NK-92 treated with Interleukin-12 subunit alpha and Interleukin-12 subunit beta, amount 100 ng/mL, for 24 hours (cell line): ENCODE data around the gene B4GALT1.

Experiments used
- DNase-seq: peaks from one replicate; lab custom pipeline; 2025; lab: John Stamatoyannopoulos, UW

The B4GALT1 gene

GRCh38 chr9:33167084-33167971, at the start of gene B4GALT1:
B4GALT1 (minus strand) TSS chr9:33167336; CDS start chr9:33167169, 167 bp downstream.
- peak; percentile 97 for DNase-seq

DNA sequence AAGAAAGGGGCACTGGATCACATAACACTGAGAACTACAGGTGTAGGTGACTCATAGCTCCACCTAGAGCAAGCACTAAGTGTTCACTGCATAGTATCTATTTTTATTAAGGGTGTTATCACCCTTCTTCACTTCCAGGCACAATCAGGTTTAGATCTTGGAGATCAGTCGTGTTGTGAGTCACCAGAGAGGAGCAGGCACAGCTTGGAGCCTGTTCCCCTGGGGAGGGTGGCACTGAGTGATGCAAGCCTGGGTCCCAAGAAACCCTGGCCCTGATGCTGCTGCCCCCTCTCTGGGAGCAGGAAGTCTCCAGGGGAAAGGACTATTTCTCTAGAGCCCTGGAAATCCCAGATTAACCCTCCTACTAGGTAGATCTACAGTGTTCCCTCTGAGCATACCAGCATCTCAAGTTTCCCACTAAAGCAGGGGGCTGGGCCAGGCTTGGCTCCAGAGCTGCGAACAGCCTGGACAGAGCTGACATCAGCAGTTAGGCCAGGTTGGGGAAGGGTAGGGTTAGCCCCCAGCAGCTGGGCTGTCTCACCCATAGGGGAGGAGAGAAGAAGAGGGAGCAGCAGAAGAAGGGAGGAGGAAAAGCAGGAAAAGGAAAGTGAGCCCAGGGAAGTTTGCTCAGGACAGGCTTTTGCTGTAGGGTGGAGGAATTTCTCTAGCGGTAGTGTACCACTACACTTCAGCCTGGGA, 44.7 kb upstream of the B4GALT1 start:
- DNase-seq = no peak

DNA sequence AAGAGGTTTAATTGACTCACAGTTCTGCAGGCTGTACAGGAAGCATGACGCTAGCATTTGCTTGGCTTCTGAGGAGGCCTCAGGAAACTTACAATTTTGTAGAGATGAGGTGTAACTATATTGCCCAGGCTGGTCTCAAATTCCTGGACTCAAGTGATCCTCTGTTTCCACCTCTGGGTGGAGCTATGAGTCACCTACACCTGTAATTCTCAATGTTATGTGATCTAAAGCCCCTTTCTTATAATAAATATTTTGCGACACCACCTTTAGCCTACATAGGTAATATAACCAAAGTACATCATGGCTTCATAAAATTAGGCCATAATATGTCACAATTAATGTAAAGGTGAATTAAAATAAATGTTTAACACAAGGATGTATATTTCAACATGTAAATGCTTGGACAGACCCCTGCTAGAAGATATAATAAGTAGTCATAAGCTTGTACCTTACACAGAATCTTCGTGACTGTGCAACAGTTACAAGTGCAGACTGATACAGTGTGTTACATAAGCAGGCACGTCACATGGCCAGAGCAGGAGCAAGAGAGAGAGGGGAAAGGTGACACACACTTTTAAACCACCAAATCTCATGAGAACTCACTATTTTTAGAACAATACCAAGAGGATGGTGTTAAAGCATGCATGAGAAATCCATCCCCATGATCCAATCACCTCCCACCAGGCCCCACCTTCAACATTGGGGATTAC, 43.0 kb upstream of the B4GALT1 start:
- no peak for DNase-seq

DNA sequence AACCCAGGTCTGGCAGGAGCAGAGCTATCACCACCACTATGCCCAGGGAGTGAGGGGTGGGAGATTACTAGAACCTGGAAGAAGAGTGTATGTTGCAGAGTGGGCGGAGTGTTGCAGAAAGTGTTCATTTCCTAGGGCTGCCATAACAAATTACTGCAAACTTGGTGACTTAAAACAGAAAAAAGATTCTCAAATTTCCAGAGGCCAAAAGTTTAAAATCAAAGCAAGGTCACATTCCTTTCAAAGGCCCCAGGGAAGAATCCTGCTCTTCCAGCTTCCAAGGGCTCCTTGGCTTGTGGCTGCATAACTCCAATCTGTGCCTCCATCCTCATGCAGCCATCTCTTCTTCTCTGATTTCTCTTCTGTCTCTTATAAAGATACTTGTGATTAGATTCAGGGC, 42.3 kb upstream of the B4GALT1 start:
- DNase-seq = no peak

GRCh38 chr9:33202552-33203201, 35.5 kb upstream of the B4GALT1 start:
- no peak for DNase-seq

- no peak for DNase-seq
Observed at GRCh38 chr9:33202018-33202417, 34.9 kb upstream of the B4GALT1 start.

DNA sequence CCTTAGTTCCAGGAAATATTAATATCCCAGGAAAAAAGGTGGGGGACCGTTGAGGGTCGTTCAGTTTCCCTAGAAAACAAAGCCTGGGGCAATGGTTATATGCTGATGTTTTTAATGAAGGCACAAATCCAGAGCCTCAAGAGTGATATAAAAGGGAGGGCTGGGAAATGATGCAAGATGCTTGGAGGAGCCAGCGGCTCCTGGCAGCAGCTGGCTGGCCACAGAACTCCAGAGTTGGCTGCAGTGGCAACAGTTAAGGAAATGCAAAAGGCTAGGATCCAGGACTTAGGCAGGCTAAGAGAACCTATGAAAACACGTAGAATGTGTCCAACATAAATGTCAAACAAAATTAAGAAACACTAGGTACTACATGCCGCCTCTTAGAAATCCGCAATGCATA, 31.0 kb upstream of the B4GALT1 start:
- no peak for DNase-seq

GRCh38 chr9:33197279-33198152, 30.4 kb upstream of the B4GALT1 start:
- DNase-seq = no peak

DNA sequence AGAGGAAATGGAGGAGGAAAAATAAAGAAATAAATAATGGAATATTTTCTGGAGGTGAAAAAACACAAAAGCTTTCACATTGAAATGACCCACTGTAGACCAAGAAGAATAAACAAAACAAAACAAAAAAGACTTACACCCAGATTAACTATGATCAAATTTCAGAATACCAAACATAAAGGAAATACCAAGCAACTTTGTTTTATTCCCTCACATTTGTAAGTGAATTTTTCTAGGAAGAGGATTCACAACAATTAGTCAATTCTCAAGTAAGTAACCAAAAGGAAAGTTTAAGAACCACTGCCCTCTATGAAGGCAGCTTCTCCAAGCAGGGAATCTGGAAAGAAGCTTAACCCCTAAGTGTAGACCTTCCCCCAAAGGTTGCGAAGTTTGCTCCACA, 29.6 kb upstream of the B4GALT1 start:
- DNase-seq = no peak

DNA sequence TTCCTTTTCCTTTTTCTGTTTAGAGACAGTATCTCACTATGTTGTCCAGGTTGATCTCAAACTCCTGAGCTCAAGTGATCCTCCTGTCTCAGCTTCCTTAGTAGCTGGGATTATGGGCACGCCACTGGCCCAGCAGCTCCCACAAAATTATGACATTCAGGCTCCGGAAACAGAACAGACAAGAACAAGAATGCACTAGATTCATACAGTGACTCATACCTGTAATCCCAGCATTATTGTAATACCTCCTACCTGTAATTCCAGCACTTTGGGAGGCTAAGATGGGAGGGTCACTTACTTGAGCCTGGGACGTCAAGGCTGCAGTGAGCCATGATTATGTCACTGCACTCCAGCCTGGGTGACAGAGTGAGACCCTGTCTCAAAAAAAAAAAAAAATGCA, 26.7 kb upstream of the B4GALT1 start:
- DNase-seq = no peak

- DNase-seq = no peak
Observed at GRCh38 chr9:33192493-33193255, 25.5 kb upstream of the B4GALT1 start.

DNA sequence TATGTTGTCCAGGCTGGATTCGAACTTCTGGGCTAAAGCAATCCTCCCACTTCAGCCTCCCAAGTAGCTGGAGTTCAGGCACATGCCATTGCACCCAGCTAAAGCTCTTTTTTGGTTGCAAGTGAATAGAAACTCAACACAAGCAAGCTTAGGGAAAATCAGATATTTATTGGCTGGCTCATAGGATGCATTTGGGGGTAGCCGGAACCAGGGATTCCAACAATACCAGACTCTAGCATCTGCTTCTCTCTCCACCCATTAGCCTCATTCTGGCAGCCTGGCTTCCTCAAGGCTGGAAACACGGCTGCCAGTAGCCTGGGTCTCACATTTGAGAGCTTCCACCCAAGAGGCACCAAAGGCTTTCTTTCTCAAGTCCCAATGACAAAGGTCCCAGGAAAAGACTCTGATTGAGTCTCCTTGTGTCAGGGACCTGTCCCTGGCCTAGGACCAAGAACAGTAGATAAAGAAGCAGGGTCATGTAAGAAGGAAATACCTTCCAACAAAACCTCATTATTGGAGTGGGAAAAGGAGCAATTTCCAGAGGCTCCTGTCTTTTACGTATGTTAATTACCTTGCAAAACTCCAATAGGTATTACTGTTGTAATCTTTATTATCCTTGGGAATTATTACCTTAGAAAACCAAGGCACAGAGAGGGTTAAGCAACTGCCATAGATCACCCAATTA, 23.0 kb upstream of the B4GALT1 start:
- DNase-seq = no peak

GRCh38 chr9:33189331-33189791, 22.2 kb upstream of the B4GALT1 start:
- DNase-seq = no peak

DNA sequence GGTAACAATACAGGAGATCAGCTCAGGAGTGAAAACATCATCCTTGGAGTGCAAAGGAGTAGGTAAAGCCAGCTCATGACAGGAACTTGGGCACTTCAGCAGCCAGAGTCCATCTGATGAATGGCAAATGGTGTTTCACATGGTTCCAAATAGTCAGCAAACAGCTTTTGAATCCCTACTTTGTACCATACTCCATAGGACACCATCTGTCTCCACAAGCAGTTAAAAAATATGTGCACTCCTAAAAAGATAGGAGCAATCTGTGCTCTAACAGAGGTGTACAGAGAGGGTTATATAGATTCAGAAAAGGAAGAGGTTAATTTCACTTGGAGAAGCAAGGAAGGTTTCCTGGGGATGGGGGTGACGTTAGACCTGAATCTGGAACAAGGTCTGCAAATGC, 21.6 kb upstream of the B4GALT1 start:
- no peak for DNase-seq

DNA sequence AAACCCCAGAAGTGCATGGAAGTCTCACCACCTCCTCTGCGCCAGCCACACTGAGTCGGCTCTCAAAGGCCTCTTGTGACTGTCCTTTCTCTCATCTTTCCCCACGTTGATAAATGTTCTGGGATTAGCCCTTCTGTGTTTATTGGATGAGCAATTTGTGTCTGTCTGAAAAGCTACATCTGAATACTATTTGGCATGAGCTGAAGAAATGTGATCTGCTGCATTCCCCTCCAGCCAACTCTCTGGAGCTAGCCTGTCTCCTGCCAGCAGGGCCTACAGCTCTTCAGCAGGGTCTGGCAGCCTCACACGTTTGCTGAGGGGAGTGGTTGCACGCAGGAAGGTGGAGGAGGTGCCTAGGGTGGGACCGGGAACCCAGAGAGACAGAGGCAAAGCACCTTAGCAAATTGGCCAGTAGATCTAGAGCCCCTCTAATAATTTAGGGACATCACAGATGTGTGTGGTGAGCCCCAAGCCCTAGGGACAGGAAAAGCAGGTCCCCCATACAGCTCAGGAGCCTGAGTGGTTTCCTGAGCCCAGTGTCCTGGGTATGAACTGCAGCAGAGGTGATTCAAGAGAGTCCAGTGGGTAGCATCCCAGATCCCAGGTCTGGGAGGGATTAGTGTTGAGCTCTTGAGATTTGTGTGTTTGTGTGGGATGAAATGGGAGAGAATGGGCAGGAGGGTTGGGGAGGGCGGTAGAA, 20.5 kb upstream of the B4GALT1 start:
- DNase-seq = no peak

- no peak for DNase-seq
Observed at GRCh38 chr9:33186457-33187168, 19.5 kb upstream of the B4GALT1 start.

DNA sequence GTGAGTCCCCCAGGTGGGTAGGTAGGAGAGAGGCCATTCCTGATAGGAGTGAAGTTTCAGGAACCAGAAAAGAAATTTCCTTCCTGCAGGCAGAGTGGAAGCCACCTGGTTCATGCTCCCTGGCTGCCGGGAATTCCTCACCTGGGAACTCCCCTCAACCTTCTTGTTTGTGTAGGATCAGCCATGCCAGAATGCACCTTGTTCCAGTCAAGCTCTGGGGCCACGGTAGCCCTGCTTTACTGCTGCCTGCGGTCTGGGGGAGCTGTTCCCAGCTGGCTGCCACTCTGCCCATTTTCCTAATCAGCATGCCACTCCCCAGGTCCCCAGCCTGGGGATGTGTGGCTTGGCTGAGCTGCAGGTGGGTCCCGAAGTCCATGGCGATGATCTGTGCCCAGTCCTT, 18.7 kb upstream of the B4GALT1 start:
- no peak for DNase-seq

GRCh38 chr9:33185406-33185805, 18.3 kb upstream of the B4GALT1 start:
- no peak for DNase-seq
